Measurements from ENCODE around the gene LHFPL2.

The LHFPL2 gene

DNA sequence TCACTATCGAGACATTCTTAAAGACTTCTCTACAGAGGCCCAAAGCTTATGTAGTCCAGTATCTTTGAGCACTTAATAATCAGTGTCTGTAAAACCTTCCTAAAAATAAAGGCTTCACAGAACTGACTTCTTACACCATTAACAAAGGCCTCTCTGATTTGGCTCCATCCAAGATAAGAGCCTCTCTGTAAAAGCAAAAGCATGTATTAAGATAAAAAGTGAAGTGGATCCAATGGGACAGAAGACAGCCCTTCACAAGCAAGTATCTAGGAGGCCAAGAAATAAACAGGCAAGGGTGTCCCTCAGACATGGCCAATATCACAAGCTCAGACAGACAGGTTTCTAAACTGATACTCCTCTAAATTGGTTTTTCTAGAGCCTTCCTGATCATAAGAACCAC is 11.9 kb downstream of the LHFPL2 start:
- no peak for DNase-seq (ENCODE audit: low read depth)
- TF ChIP-seq, protein P1, sequence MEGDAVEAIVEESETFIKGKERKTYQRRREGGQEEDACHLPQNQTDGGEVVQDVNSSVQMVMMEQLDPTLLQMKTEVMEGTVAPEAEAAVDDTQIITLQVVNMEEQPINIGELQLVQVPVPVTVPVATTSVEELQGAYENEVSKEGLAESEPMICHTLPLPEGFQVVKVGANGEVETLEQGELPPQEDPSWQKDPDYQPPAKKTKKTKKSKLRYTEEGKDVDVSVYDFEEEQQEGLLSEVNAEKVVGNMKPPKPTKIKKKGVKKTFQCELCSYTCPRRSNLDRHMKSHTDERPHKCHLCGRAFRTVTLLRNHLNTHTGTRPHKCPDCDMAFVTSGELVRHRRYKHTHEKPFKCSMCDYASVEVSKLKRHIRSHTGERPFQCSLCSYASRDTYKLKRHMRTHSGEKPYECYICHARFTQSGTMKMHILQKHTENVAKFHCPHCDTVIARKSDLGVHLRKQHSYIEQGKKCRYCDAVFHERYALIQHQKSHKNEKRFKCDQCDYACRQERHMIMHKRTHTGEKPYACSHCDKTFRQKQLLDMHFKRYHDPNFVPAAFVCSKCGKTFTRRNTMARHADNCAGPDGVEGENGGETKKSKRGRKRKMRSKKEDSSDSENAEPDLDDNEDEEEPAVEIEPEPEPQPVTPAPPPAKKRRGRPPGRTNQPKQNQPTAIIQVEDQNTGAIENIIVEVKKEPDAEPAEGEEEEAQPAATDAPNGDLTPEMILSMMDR (IDR thresholded peaks at IDR 0.05; ENCODE audit: low read depth, low read length, missing control alignments): no peak
- no peak overlapping the region for H3K4me3 ChIP-seq (ENCODE audit: low read depth, low read length)

DNA sequence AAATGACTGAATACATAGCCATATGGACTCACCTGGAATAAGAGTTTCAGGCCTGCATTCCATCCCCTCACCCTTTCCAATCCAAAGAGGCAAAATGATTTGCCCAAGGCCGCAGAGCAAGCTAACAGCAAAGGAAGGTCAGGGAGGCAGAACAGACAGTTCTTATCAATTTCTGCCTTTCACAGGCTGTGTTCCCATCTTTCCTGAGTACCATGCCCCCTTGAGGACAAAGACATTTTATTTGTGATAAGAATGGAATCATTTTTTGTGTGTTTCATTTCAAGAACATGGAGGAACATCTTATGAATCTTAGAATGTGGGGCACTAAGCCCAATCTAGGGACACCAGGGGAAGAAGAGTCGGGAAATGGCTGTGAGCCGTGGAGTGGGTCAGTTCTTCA is 13.9 kb downstream of the LHFPL2 start:
- TF ChIP-seq, protein P1 (IDR thresholded peaks at IDR 0.05; ENCODE audit: low read depth, low read length, missing control alignments): no peak
- DNase-seq (ENCODE audit: low read depth): no peak
- no peak overlapping the region for H3K4me3 ChIP-seq (ENCODE audit: low read depth, low read length)

DNA sequence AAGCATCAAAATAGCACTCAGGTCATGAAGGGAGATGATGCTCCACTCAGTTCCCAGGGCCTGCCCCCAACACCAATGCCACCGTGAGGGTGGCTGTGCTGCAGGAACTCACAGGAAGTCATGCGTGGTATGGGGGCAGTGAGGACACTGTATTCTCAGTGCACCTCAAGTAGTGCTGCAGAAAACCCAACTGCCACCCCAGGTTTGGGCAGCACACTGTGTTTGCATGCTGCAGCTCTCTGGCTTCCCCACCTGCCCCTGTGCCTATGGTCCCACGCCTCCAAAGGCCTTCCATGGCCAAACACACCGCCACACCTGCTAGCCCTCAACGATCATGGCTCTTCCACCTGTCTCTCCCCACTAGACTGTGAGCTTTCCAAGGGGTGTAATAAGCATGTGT is 14.3 kb downstream of the LHFPL2 start:
- no peak overlapping the region for H3K4me3 ChIP-seq (ENCODE audit: low read depth, low read length)
- TF ChIP-seq, protein P1 (IDR thresholded peaks at IDR 0.05; ENCODE audit: low read depth, low read length, missing control alignments): no peak
- DNase-seq (ENCODE audit: low read depth): no peak

DNA sequence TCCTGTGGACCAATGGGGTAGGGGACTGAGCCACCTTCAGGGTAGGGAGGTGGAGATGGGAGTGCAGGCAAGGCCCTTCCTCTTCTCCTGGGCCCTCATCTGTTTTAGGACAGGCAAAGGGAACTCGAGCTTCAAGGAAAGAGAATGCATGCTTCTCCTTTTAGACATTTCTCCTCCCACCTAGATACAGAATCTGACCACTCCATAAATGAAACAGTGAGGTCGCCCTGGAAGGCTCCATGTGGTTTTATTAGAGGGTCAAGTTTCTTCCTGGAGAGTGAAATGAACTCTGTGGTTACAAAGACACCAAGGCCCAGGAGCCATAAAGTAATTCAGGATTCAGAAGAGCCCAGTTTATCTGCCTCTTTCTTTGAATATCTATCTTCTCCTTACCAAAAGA is 14.9 kb downstream of the LHFPL2 start:
- TF ChIP-seq, protein P1 (IDR thresholded peaks at IDR 0.05; ENCODE audit: low read depth, low read length, missing control alignments): no peak
- DNase-seq (ENCODE audit: low read depth): no peak
- no peak overlapping the region for H3K4me3 ChIP-seq (ENCODE audit: low read depth, low read length)

GRCh38 chr5:78632467-78632866 is 16.1 kb downstream of the LHFPL2 start:
- DNase-seq (ENCODE audit: low read depth): no peak
- TF ChIP-seq, protein P1 (IDR thresholded peaks at IDR 0.05; ENCODE audit: low read depth, low read length, missing control alignments): no peak
- H3K4me3 ChIP-seq (ENCODE audit: low read depth, low read length): no peak overlapping the region

- DNase-seq (ENCODE audit: low read depth): no peak
- TF ChIP-seq, protein P1 (IDR thresholded peaks at IDR 0.05; ENCODE audit: low read depth, low read length, missing control alignments): no peak
- no peak overlapping the region for H3K4me3 ChIP-seq (ENCODE audit: low read depth, low read length)
Observed at GRCh38 chr5:78631931-78632330, 16.6 kb downstream of the LHFPL2 start.

- no peak overlapping the region for H3K4me3 ChIP-seq (ENCODE audit: low read depth, low read length)
- no peak for DNase-seq (ENCODE audit: low read depth)
- TF ChIP-seq, protein P1 (IDR thresholded peaks at IDR 0.05; ENCODE audit: low read depth, low read length, missing control alignments): no peak
Observed at GRCh38 chr5:78630047-78630446, 18.5 kb downstream of the LHFPL2 start.

All from GM12864 (cell line).